HepG2 (cell line): ENCODE measurements around the gene ISOC2. TPM values are rescaled to one million over a fixed set of nuclear protein-coding genes. Genes with fewer than 3 reads are reported as not detected.

Source experiments
- ATAC-seq: fragments of 200-7000 bp; cut with Tn5 transposase; 3 replicates; pipeline ENCODE4 v1.9.1; 2020; ENCODE audit warnings: mild to moderate bottlenecking, moderate library complexity
- BruUV-seq: library from RNA; stranded (reverse); fragments of 400-500 nt; replicated peaks from 2 replicates; lab custom pipeline; 2021; lab: Mats Ljungman, UMichigan
- CTCF ChIA-PET: fragments of 300-600 bp; formaldehyde crosslinking; extraction: SDS; loops from one replicate; lab custom pipeline; 2021; ENCODE audit warnings: low total read pairs, inconsistent platforms, low intra/inter-chr PET ratio; lab: Yijun Ruan, JAX
- POLR2A ChIA-PET: fragments of 350-600 bp; sonication (Branson Sonifier 250); formaldehyde crosslinking; loops from one replicate; lab custom pipeline; 2020; ENCODE audit warnings: antibody characterized with exemption, inconsistent platforms; lab: Yijun Ruan, JAX
- DNase-seq: peaks from one replicate; pipeline ENCODE4 v3.0.0-alpha.2; 2015; ENCODE audit warnings: low spot score
- FAIRE-seq: peaks from 3 replicates; lab custom pipeline; 2011; peaks lifted over from hg19 to GRCh38; lab: Jason Lieb, UNC
- H2AFZ ChIP-seq: one replicate; pipeline ENCODE4 v1.6.1; 2011; ENCODE audit warnings: low read length, inconsistent platforms
- H3K27ac ChIP-seq: fragments of 300-600 bp; 3 replicates; pipeline ENCODE4 v1.8.0; 2011; ENCODE audit warnings: mixed run types, mild to moderate bottlenecking, mixed read lengths, low read length, inconsistent platforms; ENCODE audit not compliant: insufficient read depth; ENCODE audit errors: extremely low read length
- H3K27me3 ChIP-seq, 2 experiments: fragments of 200-600 bp in 1 of 2; 2 replicates in 1 of 2; 3 replicates in 1 of 2; pipeline versions ENCODE4 v1.6.0 to v1.8.0; 2011; ENCODE audit warnings: low read length in 2 of 2, mild to moderate bottlenecking in 2 of 2, moderate library complexity in 2 of 2, inconsistent platforms in 1 of 2; ENCODE audit not compliant: insufficient read depth in 2 of 2, control insufficient read depth in 1 of 2
- H3K36me3 ChIP-seq, 2 experiments: fragments of 200-600 bp in 1 of 2; replicated peaks in 1 of 2; 2 replicates in 1 of 2; 3 replicates in 1 of 2; pipeline versions ENCODE4 v1.5.1 to v1.8.0; 2011; ENCODE audit warnings: low read length in 2 of 2, inconsistent platforms in 1 of 2; ENCODE audit not compliant: insufficient read depth in 2 of 2, control insufficient read depth in 1 of 2
- H3K4me1 ChIP-seq: 2 replicates; pipeline ENCODE4 v1.5.1; 2012; ENCODE audit warnings: low read length, inconsistent platforms; ENCODE audit not compliant: insufficient read depth
- H3K4me2 ChIP-seq: 2 replicates; pipeline ENCODE4 v1.6.0; 2011; ENCODE audit warnings: low read depth, low read length, inconsistent platforms
- H3K4me3 ChIP-seq, 3 experiments: fragments of 200-600 bp in 1 of 3; sonication (generic), shearing (Covaris generic) in 1 of 3; replicated peaks in 1 of 3; 2 replicates each; pipeline ENCODE4 v1.5.1; 2011 to 2016; ENCODE audit warnings: low read length in 3 of 3, inconsistent platforms in 2 of 3, low read depth in 2 of 3, mild to moderate bottlenecking in 2 of 3, control low read depth in 1 of 3, mixed read lengths in 1 of 3; ENCODE audit not compliant: insufficient read depth in 1 of 3
- H3K79me2 ChIP-seq: one replicate; pipeline ENCODE4 v1.6.1; 2011; ENCODE audit warnings: low read length, inconsistent platforms; ENCODE audit not compliant: insufficient read depth
- H3K9ac ChIP-seq: 2 replicates; pipeline ENCODE4 v1.6.0; 2011; ENCODE audit warnings: mild to moderate bottlenecking, low read depth, low read length, inconsistent platforms; ENCODE audit not compliant: insufficient read depth
- H3K9me3 ChIP-seq: 2 replicates; pipeline ENCODE4 v1.5.1; 2012; ENCODE audit warnings: mild to moderate bottlenecking, low read length
- H4K20me1 ChIP-seq: 2 replicates; pipeline ENCODE4 v1.6.0; 2011; ENCODE audit warnings: inconsistent platforms, mild to moderate bottlenecking, low read length, moderate library complexity; ENCODE audit not compliant: insufficient read depth
- AGO1 ChIP-seq: fragments of 200-400 bp; formaldehyde crosslinking; IDR thresholded peaks from 2 replicates; pipeline ENCODE4 v1.6.1; 2017; ENCODE audit warnings: mild to moderate bottlenecking, low read depth, low read length, moderate library complexity; ENCODE audit not compliant: poor library complexity, severe bottlenecking
- AGO2 ChIP-seq: fragments of 200-400 bp; formaldehyde crosslinking; optimal IDR thresholded peaks from 2 replicates; pipeline ENCODE3; 2017; ENCODE audit warnings: mild to moderate bottlenecking, low read depth, low read length, moderate library complexity
- BHLHE40 ChIP-seq: IDR thresholded peaks from 2 replicates; pipeline ENCODE4 v1.6.1; 2011; ENCODE audit warnings: low read length, improper control_type of control experiment
- KDM2A ChIP-seq: sonication (generic); formaldehyde crosslinking; IDR thresholded peaks from 2 replicates; pipeline ENCODE4 v1.4.0; 2020; ENCODE audit warnings: low read depth, missing genetic modification reagents, borderline replicate concordance
- NFATC3 ChIP-seq: sonication (generic); formaldehyde crosslinking; IDR thresholded peaks from 2 replicates; pipeline ENCODE4 v1.5.1; 2020; ENCODE audit warnings: mild to moderate bottlenecking, missing genetic modification reagents
- NFIC ChIP-seq: IDR thresholded peaks from 2 replicates; pipeline ENCODE4 v1.6.1; 2012; ENCODE audit warnings: mild to moderate bottlenecking, low read length, inconsistent platforms
- PATZ1 ChIP-seq: sonication (generic); formaldehyde crosslinking; IDR thresholded peaks from 2 replicates; pipeline ENCODE4 v1.4.0; 2020; ENCODE audit warnings: missing genetic modification reagents
- PHF21A ChIP-seq: sonication (generic); formaldehyde crosslinking; IDR thresholded peaks from 2 replicates; pipeline ENCODE4 v1.5.0; 2020; ENCODE audit warnings: mild to moderate bottlenecking, missing genetic modification reagents
- RBFOX2 ChIP-seq: fragments of 200-400 bp; formaldehyde crosslinking; IDR thresholded peaks from 2 replicates; pipeline ENCODE4 v1.6.1; 2017; ENCODE audit warnings: low read depth, mild to moderate bottlenecking, low read length
- RBM39 ChIP-seq: fragments of 200-400 bp; formaldehyde crosslinking; IDR thresholded peaks from one replicate; pipeline ENCODE4 v1.6.1; 2018; ENCODE audit warnings: antibody characterized with exemption, mild to moderate bottlenecking, low read depth, low read length; ENCODE audit not compliant: poor library complexity, severe bottlenecking
- TRIM24 ChIP-seq: sonication (generic); formaldehyde crosslinking; IDR thresholded peaks from 2 replicates; pipeline ENCODE4 v1.8.0; 2022; ENCODE audit warnings: mild to moderate bottlenecking, missing genetic modification reagents
- ZBTB8A ChIP-seq: sonication (generic); formaldehyde crosslinking; IDR thresholded peaks from 2 replicates; pipeline ENCODE4 v1.4.0; 2020; ENCODE audit warnings: mild to moderate bottlenecking, low read depth, missing genetic modification reagents, borderline replicate concordance
- ZNF136 ChIP-seq: sonication (generic); formaldehyde crosslinking; IDR thresholded peaks from 2 replicates; pipeline ENCODE4 v1.8.1; 2022; ENCODE audit warnings: low read depth, mild to moderate bottlenecking, moderate library complexity, missing genetic modification reagents
- ZNF234 ChIP-seq: sonication (generic); formaldehyde crosslinking; conservative IDR thresholded peaks from 2 replicates; pipeline ENCODE4 v1.5.1; 2020; ENCODE audit warnings: mild to moderate bottlenecking, missing genetic modification reagents
- ZNF441 ChIP-seq: sonication (generic); formaldehyde crosslinking; IDR thresholded peaks from 2 replicates; pipeline ENCODE4 v1.7.0; 2021; ENCODE audit warnings: missing genetic modification reagents, borderline replicate concordance
- WGBS: methylation state at CpG from one replicate; pipeline ENCODE4 v1.1.6; 2017; ENCODE audit warnings: low lambda C conversion rate; 5-methylcytosine and 5-hydroxymethylcytosine counted together
- in situ Hi-C: cut with HindIII; loops from 2 replicates; pipeline ENCODE4 v1.10.0; 2017; ENCODE audit warnings: low pct_unique_long_range_greater_than_20kb; ENCODE audit not compliant: extremely low pct_ligation_motif_present
- intact Hi-C: fragments of 100-400 bp; cut with micrococcal nuclease; formaldehyde crosslinking; loops from one replicate; pipeline ENCODE4 v1.10.0; 2022; ENCODE audit not compliant: unreplicated experiment
- polyA plus RNA-seq, 8 experiments: library from polyadenylated mRNA; depleted of rRNA in 3 of 8; stranded (reverse) in 7 of 8; unstranded in 1 of 8; fragments of >200 nt; fragmentation: Illumina TruSeq in 4 of 8; extraction: Trizol in 4 of 8; gene quantifications; 2 replicates each; pipeline versions ENCODE4 v1.2.1 to v1.2.3, GENCODE V29; 2011 to 2016; ENCODE audit warnings: low read depth in 4 of 8, missing spikeins in 1 of 8, mixed read lengths in 1 of 8; ENCODE audit not compliant: insufficient read depth in 1 of 8
- total RNA-seq, 5 experiments: library from RNA; depleted of rRNA; stranded (reverse); fragments of >200 nt; fragmentation: Illumina TruSeq; extraction: Trizol; gene quantifications; 2 replicates each; pipeline ENCODE4 v1.2.3, GENCODE V29; 2016; ENCODE audit warnings: low read depth in 1 of 5

The ISOC2 gene
- total and polyA plus RNA-seq, 2 of the 13 experiments (the other 11 are each of a cell fraction or from before 2014, with no cell fraction given), result 76.8 to 105 TPM

- no peak for TF ChIP-seq NFATC3 (CRISPR knock-in tag)
- TF ChIP-seq BHLHE40, result peak; percentile 13; the same call in 1 of the 2 replicates
- TF ChIP-seq PHF21A (CRISPR knock-in tag), result no peak
Measured at GRCh38 chr19:55452749-55453346, 8.6 kb downstream of the ISOC2 start (continued).

GRCh38 chr19:55451965-55452748 lies 9.3 kb downstream of the ISOC2 start:
- FAIRE-seq, result no peak

More at GRCh38 chr19:55451965-55452748, 9.3 kb downstream of the ISOC2 start:
- Histone ChIP-seq H3K9me3 (no peaks in the 10 kb centered on the region), H3K27ac (no peak overlapping the region), H2AFZ (no peak overlapping the region)
- intact Hi-C loops, result no loop called here
- TF ChIP-seq TRIM24 (CRISPR knock-in tag), result no peak
- peak; percentile 68 for TF ChIP-seq AGO2
- TF ChIP-seq ZNF136 (CRISPR knock-in tag), result no peak
- 0 out of 2 replicates have a peak, but pooled peaks have one; percentile 16 for TF ChIP-seq PATZ1 (CRISPR knock-in tag)
- TF ChIP-seq NFIC, result no peak
- no peak for TF ChIP-seq ZNF234 (CRISPR knock-in tag)
- TF ChIP-seq RBFOX2, result 0 out of 2 replicates have a peak, but pooled peaks have one; percentile 7
- TF ChIP-seq ZBTB8A (CRISPR knock-in tag), result no peak
- peak; percentile 28; the same call in 1 of the 2 replicates for TF ChIP-seq KDM2A (CRISPR knock-in tag)
- TF ChIP-seq RBM39, result peak; percentile 45
- TF ChIP-seq ZNF441 (CRISPR knock-in tag), result no peak
- TF ChIP-seq AGO1, result peak; percentile 70
- TF ChIP-seq, all 625 proteins: peak for 6
- CTCF ChIA-PET, result no interaction called here
- H3K4me1 ChIP-seq, result peaks cover 14% of the 10 kb centered on the region
- POLR2A ChIA-PET, result interaction anchor here (3.3 kb wide), 1 partner anchor 45 kb away, joined by 11 read pairs; the partner anchor contains the start of gene UBE2S
- H3K4me3 ChIP-seq, result no peak overlapping the region
- BruUV-seq, result no TSS peak
- no peak for ATAC-seq
- 67% methylated on average over 32 of the region's 57 CpGs for WGBS
- H3K27me3 ChIP-seq, result peaks cover 0 to 18% of the 10 kb centered on the region in 2 experiments; a peak in 4 of 5 replicates
- no peak overlapping the region for H3K4me2 ChIP-seq
- no peak overlapping the region for H3K9ac ChIP-seq
- peaks cover 0 to 11% of the 10 kb centered on the region in 2 experiments; a peak in 3 of 5 replicates for H3K36me3 ChIP-seq
- no peak for DNase-seq
- in situ Hi-C loops, result no loop called here
- H4K20me1 ChIP-seq, result peaks cover 10% of the 10 kb centered on the region; the same call in 1 of the 2 replicates
- no peaks in the 10 kb centered on the region for H3K79me2 ChIP-seq
